ENCODE results near the gene TFR2.

The TFR2 gene

GRCh38 chr7:100641463-100641859 lies at the start of gene TFR2:
Gene TFR2 (minus strand): TSS chr7:100641552. CDS start chr7:100641509, 43 bp downstream.
- no peak for DNase-seq (ENCODE audit: low read depth)

DNA sequence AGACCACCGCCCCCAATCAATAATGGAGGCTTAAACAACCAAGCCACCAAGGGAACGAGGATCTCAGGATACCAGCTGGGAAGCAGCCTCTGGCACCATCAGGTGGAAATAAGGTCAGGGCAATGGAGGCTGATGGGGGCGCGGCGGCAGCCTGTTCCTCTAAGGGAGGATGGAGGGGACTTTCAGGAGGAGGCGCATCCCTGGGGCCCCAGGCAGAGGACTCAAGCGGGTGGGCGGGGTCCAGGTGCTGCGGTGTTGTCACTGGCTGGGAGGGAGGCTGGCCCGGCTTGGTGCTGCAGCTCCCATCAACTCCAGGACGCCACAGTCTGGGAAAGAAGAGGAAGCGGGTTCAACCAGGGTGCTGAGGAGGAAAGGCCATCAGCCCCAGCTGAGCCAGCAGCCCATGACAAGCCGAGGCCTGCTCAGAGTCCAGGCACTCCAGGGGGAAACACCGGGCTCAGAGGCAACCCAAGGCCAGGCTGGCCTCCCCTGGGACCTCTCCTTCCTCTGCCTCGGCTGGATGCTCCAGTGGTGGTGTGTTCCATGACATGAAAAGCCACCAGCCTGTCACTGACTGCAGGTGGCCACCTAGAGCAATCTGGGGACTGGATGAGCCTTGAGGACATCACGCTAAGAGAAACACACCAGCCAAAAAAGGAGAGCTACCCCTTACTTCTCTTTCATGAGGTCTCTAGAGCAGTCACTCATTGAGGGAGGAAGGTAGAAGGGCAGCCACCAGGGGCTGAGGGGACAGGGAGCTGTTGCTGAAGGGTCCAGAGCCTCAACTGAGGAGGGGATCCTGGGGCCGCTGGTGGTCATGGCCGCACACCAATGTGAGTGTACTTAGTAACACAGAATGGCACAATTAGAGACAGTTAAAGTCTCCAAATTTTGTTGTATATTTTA lies 48.1 kb upstream of the TFR2 start:
- DNase-seq (ENCODE audit: low read depth): no peak

- no peak for DNase-seq (ENCODE audit: low read depth)
These were observed 47.0 kb upstream of the TFR2 start for GRCh38 chr7:100688326-100688860.

DNA sequence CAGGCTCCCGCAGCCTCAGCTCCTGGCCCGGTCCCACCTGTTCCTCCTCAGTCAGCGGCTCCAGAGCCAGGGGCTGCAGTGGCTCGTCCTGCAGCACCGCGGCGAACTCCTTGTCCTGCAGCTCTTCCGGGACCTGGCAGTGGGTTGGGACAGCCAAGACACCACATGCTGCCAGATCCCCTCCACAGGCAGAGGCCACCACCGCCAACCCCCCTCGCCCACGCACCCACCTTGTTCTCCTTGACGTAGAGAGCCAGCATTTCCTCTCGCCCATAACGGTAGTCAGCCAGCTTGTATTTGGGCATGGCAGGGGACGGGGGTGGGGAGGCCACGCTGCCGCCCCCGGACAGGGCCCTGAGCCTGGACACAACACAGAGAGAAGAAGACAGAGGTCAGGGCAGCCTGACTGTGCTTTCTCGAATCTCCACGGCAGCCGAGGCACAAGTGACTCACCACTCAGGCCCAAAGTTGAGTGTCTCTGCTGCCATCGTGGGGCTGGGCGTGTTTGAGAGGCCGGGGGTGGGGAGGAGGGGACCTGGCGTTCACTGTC lies 46.5 kb upstream of the TFR2 start:
- DNase-seq (ENCODE audit: low read depth): no peak

DNA sequence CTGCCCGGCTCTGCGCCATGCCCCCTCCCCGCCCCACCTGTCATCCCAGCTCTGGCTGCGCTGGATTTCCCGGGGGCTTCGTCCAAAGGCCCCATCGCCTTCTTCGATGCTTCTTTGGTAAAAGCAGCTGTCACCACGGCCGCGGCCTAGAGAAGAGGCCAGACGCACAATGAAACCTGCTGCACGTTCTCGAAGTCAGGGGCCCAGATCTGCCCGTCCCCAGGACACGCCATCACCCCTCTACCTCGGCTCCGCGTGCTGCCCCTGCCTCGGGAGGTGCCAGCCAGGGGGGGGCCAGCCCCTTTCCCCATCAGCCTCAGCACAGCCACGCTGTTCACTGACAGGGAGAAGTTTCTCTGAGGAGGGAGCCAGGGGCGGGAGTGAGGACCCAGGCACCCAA lies 45.9 kb upstream of the TFR2 start:
- no peak for DNase-seq (ENCODE audit: low read depth)

DNA sequence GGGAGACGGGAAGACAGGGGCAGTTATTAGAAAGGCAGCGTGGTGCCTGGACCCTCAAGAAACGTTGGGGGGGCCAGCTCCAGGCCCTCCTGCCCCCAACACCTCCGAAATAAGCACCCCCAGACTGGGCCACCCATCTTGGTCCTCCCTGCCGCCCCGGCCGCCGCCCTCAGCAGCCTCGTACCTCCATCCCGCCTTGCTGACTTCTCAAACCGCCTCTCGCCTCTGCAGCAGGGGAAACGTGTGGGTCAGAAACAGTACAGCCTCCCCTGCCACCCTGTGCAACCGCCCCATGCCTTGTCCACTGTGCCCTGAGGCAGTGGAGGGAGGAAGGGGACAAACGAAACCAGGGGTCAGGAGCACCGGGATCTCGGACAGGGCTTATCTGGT lies 45.5 kb upstream of the TFR2 start:
- no peak for DNase-seq (ENCODE audit: low read depth)

GRCh38 chr7:100686201-100686821 lies 45.0 kb upstream of the TFR2 start:
- no peak for DNase-seq (ENCODE audit: low read depth)

GRCh38 chr7:100685631-100686145 lies 44.3 kb upstream of the TFR2 start:
- no peak for DNase-seq (ENCODE audit: low read depth)

GRCh38 chr7:100685049-100685605 lies 43.8 kb upstream of the TFR2 start:
- DNase-seq (ENCODE audit: low read depth): no peak

- no peak for DNase-seq (ENCODE audit: low read depth)
These were observed 43.2 kb upstream of the TFR2 start for GRCh38 chr7:100684534-100685042.

DNA sequence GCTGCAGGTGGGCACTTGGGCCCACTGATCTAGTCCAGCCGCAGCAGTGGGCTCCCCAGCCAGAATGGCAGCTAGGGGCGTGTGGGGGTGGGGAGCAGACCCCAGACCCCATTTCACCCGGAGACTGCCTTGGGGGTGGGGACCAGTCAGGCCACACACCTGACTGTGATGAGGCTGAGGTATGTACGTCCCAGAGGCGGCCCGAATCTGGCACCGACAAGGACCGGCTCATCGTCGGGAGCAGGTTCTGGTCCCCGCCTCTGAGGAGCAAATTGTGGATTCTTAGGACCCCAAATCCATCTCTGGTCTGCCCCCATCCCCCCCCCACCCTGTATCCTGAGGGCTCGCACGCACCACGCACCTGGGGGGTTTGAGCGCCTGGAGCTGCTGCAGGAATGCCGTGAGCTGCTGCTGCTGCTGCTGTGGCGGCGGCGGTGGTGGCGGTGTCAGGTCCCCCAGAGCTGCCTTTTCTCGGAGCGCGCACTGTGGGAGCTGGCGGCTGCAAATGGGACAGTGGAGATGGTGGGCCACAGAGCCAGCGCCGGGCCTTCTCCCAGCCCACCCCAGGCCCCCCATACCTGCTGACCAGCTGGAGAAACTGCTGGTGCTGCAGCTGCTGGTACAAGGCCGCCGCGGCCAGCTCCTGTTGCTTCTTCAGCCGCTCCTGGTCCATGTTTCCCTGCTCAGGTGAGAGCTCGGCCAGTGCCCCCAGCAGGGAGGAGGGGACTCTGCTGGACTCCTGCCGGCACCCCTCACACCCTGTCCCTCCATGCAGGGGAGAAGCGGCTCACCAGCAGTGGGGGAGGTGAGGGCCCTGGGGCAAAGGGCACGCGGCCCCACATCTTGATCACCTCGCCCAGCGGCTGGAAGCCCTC lies 42.5 kb upstream of the TFR2 start:
- no peak for DNase-seq (ENCODE audit: low read depth)

DNA sequence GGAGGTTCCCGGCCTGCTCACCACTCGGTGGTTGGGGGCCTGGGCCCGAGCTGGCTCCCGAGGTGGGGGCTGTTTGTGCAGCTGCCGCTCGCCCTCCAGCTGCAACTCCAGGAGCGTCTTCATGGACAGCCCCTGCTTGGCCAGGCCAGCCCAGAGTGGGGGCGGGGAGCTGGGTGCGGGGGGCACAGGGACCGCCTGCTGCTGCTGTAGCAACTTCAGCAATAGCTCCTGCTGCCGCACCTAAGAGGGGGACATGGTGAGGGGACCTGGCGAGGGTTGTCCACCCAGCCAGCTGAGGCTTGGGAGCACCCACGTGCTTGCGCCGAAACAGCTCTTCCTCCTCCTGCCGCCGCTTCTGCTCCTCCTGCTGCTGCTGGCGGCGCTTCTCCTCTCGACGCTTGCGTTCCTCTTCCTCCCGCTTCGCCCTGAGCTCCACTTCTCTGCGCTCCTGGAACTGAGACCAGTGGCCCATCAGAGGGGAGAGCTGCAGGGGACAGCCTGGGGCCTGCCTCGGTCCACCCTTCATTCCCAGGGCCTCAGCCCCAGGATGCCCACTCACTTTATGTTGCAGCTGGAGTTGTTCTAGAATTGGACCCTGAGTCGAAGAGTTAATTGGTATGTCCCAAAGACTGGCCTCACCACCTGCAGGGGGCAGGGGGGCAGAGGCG lies 41.8 kb upstream of the TFR2 start:
- DNase-seq (ENCODE audit: low read depth): no peak

- DNase-seq (ENCODE audit: low read depth): no peak
These were observed 40.9 kb upstream of the TFR2 start for GRCh38 chr7:100682228-100682741.

- no peak for DNase-seq (ENCODE audit: low read depth)
These were observed 40.3 kb upstream of the TFR2 start for GRCh38 chr7:100681491-100682227.

GRCh38 chr7:100680576-100681271 lies 39.4 kb upstream of the TFR2 start:
- DNase-seq (ENCODE audit: low read depth): no peak

DNA sequence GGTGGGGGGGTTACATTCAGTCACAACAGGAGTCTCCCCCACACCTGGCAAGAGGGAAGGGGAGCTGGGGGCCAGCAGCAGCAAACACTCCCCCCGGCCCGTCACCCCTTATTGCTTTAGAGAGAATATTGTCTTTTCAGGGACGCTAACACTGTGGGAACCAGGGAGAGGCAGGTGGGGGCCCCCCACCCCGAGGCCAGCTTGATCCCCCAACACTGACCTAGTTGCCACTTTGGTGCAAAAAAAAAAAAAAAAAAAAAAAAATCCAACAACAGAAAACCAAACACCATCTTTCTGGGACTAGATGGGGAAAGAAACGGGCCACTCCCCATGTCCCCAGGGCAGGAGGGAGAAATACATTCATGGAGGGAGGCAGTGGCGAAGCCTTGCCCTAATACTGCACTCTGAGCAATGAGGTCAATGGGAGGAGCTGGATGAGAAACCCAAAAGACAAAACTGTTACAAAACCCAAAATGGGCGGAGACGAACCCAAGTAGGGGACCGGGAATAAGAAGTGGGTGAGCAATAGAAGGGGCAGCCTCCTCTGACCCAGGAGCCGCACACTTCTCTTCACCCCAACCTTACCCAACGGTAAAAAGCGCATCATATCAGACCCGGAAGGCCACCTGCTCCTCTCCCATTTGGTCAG lies 38.7 kb upstream of the TFR2 start:
- DNase-seq (ENCODE audit: low read depth): no peak

DNA sequence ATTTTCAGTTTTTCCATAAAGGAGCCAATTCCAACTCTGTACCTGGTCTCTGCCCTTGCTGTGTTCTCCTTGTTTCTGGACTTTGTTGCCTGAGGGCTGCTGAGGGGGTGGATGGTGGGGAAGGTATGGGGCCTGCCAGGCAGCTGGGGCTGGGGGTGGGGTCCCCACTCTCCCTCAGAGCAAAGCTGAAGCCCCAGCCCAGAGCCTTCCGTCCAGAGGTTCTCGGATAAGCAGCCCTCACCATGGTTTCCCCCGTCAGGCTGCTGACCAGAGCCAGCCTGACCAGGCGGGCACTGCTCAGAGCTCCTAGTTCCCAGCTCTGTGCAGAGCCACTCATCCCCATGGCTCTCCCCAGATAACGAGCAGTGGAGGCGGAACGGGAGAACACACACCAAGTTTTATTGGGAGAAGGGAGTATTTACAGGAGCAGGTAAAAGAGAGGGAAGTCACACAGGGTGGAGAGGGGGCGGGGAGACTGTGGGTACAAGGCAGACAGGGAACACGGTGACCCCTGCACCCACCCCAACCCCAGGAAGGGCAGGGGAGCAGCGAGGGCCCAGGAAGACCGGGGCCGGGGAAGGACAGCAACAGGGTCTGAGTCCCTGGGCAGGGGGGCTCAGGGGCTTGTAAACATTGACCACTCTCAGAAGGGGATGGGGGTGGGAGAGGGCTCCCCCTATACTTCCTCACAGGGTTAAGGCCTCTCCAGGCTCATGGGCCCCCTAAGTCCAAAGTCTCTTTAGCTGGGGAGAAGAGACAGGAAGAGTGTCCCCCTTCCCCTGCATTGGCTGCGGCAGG lies 38.0 kb upstream of the TFR2 start:
- no peak for DNase-seq (ENCODE audit: low read depth)
